ENCODE data around the gene ABCD2.
"Not testable (repeated sequence)": the region's sequence is repeated elsewhere in the genome, so short reads cannot be mapped to it uniquely, and the experiment has no call there.

Gene ABCD2

DNA sequence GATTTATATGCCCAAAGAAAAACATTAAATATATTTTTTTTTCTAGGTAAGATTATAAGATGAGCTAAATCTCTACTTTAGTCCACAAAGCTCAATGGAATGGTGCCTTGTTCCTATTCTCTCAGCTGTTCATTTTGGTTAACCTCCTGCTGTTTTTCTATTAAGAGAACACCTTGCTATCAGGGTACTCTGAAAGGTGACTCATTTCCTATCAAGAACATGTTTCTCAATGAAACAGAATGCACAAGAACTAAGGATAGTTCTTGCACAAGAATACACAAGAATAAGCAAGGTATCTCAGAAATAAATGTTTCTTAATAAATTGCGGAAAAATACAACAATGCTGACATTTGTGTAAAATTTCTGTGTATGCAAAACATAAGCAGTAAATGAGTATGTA lies 14.1 kb downstream of the ABCD2 start:
- TF ChIP-seq, protein P1, sequence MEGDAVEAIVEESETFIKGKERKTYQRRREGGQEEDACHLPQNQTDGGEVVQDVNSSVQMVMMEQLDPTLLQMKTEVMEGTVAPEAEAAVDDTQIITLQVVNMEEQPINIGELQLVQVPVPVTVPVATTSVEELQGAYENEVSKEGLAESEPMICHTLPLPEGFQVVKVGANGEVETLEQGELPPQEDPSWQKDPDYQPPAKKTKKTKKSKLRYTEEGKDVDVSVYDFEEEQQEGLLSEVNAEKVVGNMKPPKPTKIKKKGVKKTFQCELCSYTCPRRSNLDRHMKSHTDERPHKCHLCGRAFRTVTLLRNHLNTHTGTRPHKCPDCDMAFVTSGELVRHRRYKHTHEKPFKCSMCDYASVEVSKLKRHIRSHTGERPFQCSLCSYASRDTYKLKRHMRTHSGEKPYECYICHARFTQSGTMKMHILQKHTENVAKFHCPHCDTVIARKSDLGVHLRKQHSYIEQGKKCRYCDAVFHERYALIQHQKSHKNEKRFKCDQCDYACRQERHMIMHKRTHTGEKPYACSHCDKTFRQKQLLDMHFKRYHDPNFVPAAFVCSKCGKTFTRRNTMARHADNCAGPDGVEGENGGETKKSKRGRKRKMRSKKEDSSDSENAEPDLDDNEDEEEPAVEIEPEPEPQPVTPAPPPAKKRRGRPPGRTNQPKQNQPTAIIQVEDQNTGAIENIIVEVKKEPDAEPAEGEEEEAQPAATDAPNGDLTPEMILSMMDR (IDR thresholded peaks at IDR 0.05; ENCODE audit: insufficient read depth, low read depth, low read length, missing control alignments) = no peak
- no peak overlapping the region for H3K4me3 ChIP-seq (ENCODE audit: low read length)
- DNase-seq (ENCODE audit: low read depth) = peak; percentile 66

DNA sequence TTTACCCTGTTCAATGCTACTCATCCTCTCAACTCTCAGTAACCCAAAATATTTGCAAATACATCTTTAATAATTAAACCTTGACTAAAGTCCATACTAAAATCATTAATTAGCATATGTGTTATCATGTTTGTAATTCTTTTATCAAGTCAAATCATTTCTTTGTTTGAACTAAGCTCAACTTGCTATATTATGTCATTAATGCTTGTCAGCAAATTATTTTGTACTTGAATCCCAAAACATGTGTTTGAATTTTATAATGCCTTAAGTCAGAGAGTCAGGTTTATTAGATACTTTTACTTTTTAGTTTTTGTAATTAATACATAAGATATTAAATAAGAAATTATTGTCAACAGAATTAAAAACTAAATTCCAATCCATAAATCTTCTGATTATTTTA lies 16.5 kb downstream of the ABCD2 start:
- DNase-seq (ENCODE audit: low read depth) = no peak
- TF ChIP-seq, protein P1 (IDR thresholded peaks at IDR 0.05; ENCODE audit: insufficient read depth, low read depth, low read length, missing control alignments) = no peak
- no peak overlapping the region for H3K4me3 ChIP-seq (ENCODE audit: low read length)

DNA sequence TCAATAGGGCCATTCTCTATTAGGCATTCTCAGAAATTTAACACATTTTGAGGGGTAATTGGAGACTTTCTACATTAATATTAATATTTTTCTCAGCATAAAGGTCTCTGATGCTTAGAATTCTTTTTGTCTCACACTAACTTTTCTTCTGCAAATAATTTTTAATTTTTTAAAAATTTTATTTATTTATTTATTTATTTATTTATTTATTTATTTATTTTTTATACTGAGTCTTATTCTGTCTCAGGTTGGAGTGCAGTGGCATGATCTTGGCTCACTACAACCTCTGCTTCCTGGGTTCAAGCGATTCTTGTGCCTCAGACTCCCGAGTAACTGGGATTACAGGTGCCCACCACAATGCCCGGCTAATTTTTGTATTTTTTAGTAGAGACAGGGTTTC lies 17.7 kb downstream of the ABCD2 start:
- not testable (repeated sequence) for DNase-seq (ENCODE audit: low read depth); H3K4me3 ChIP-seq (ENCODE audit: low read length)

DNA sequence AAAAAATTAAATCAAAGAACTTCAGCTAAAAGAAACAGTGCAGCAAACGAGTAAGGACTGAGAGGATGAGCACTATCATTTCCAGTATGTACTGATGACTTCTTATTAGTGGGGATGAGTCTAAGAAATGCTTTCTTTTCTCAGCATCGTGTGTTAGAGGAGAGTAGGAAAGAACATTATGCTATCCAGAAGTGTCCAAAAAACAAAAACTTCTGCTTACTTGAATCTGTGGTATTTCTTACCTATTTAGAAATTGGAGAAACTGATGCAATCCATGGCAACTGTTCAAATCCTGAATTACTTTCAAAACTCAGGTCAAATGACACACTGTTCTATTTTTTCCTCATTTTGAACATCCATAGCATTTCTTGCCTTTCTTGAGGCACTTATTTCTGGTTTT lies 23.7 kb downstream of the ABCD2 start:
- DNase-seq (ENCODE audit: low read depth) = no peak
- TF ChIP-seq, protein P1 (IDR thresholded peaks at IDR 0.05; ENCODE audit: insufficient read depth, low read depth, low read length, missing control alignments) = no peak
- no peak overlapping the region for H3K4me3 ChIP-seq (ENCODE audit: low read length)

DNA sequence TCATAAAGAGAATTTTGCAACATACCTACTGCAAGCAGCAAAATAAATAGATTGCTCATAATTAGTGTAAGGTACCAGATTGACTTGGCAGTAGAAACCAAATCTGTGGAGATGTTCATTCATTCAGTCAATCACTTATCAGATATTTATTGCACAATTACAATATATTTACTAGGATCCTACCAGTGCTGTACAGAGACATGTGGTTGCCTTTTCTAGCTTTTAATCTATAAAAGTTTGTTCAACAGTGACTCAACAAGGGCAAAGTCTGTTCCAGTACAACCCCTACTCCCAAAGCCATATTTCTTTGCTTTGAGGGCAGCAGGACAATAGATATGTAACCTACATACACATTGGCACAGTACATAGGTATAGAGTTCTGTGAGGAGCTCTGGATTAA lies 27.3 kb downstream of the ABCD2 start:
- no peak overlapping the region for H3K4me3 ChIP-seq (ENCODE audit: low read length)
- DNase-seq (ENCODE audit: low read depth) = no peak
- TF ChIP-seq, protein P1 (IDR thresholded peaks at IDR 0.05; ENCODE audit: insufficient read depth, low read depth, low read length, missing control alignments) = no peak

DNA sequence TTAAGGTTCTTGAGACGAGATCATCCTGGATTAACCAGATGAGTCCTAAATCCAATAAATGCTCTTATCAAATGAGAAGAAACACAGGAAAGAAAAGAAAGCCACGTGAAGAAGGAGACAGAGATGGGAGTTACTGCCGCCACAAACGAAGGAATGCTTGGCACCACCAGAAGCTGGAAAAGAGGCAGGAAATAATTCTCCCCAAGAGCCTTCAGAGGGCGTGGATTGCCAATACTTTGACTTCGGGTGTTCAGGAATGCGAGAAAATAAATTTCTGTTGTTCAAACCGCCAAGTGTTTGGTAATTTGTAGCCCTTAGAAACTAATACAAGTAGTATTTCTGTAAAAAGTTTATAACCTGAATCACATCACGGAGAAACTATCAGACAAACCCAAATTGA lies 31.3 kb downstream of the ABCD2 start:
- no peak overlapping the region for H3K4me3 ChIP-seq (ENCODE audit: low read length)
- no peak for DNase-seq (ENCODE audit: low read depth)
- TF ChIP-seq, protein P1 (IDR thresholded peaks at IDR 0.05; ENCODE audit: insufficient read depth, low read depth, low read length, missing control alignments) = no peak

DNA sequence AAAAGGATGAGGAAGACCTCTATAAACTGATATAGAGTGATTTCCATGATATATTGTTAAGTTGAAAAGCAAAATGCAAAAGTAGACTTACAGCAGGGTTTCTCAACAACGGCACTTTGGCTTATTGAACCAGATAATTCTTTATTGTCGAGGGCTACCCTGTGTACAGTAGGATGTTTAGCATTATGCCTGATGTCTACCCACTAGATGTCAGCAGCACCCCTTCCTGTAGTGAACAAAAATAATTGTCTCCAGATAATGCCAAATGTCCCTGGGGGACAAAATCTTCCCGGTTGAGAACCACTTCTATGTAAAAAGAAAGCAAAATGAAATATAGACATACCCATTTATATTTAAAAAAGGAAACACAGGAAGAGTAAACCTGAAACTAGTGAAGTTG lies 32.4 kb downstream of the ABCD2 start:
- H3K4me3 ChIP-seq (ENCODE audit: low read length) = no peak overlapping the region
- DNase-seq (ENCODE audit: low read depth) = peak; percentile 25
- TF ChIP-seq, protein P1 (IDR thresholded peaks at IDR 0.05; ENCODE audit: insufficient read depth, low read depth, low read length, missing control alignments) = peak; percentile 28

DNA sequence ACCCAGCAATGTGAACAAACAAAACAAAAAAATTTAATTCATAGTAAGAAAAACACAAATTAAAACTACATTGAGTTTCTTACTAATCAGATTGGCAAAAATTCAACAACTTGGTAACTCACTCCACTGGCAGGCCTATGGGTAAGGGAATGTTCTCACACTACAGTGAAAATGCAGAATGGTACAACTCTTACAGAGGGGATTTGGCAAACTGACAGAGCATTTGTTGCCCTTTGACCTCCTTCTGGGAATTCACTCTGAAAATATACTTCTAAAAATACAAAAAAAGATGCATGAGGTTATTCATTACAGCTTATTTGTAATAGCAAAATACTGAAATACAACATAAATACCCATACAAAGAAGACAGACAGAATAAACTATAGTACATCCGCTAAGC lies 32.8 kb downstream of the ABCD2 start:
- no peak overlapping the region for H3K4me3 ChIP-seq (ENCODE audit: low read length)
- DNase-seq (ENCODE audit: low read depth) = no peak
- TF ChIP-seq, protein P1 (IDR thresholded peaks at IDR 0.05; ENCODE audit: insufficient read depth, low read depth, low read length, missing control alignments) = no peak

Data from epithelial cell of esophagus (primary cell).